GM20000 (cell line): ENCODE results near the gene TIGIT.

Experiments
- DNase-seq: peaks from one replicate; pipeline ENCODE4 v3.0.0; 2012; ENCODE audit warnings: low spot score
- CTCF ChIP-seq: IDR thresholded peaks from 2 replicates; pipeline ENCODE4 v1.5.1; 2012; ENCODE audit warnings: mild to moderate bottlenecking, control low read depth; ENCODE audit errors: extremely low read depth, missing control alignments

Gene TIGIT

GRCh38 chr3:114327665-114328064 is 33.8 kb downstream of the TIGIT start:
- DNase-seq, result no peak
- no peak for TF ChIP-seq CTCF

GRCh38 chr3:114328345-114328744 is 34.5 kb downstream of the TIGIT start:
- TF ChIP-seq CTCF, result no peak
- DNase-seq, result no peak

GRCh38 chr3:114329823-114330222 is 36.0 kb downstream of the TIGIT start:
- no peak for TF ChIP-seq CTCF
- DNase-seq, result no peak

- TF ChIP-seq CTCF, result no peak
- no peak for DNase-seq
These were observed 37.2 kb downstream of the TIGIT start for GRCh38 chr3:114331007-114331406.

GRCh38 chr3:114331710-114332109 is 37.9 kb downstream of the TIGIT start:
- no peak for TF ChIP-seq CTCF
- DNase-seq, result no peak

GRCh38 chr3:114332342-114333179 is 38.7 kb downstream of the TIGIT start:
- no peak for DNase-seq
- TF ChIP-seq CTCF, result no peak

- DNase-seq, result no peak
- no peak for TF ChIP-seq CTCF
These were observed 39.5 kb downstream of the TIGIT start for GRCh38 chr3:114333180-114333922.
